Measurements from ENCODE around the gene PLP1.
A peak's percentile ranks its signal among the peaks of the same experiment; 100 is the strongest.

The PLP1 gene

GRCh38 chrX:103792916-103793544, 16.4 kb downstream of the PLP1 start:
- Histone ChIP-seq H3K27me3 (replicated peaks) (no peaks in the 10 kb centered on the region), H3K27ac (peak overlapping the region; percentile 18), H3K4me3 (ENCODE audit: low read depth, low read length) (peak overlapping the region; percentile 10), H3K36me3 (replicated peaks) (no peaks in the 10 kb centered on the region)
- peak; percentile 42 for DNase-seq
- TF ChIP-seq CTCF (IDR thresholded peaks at IDR 0.05; ENCODE audit: low read depth, low read length, missing control alignments), result no peak
- in situ Hi-C loops (cut with HindIII; ENCODE audit: low pct_ligation_motif_present, low sequenced_read_pairs), result no loop called here

DNA sequence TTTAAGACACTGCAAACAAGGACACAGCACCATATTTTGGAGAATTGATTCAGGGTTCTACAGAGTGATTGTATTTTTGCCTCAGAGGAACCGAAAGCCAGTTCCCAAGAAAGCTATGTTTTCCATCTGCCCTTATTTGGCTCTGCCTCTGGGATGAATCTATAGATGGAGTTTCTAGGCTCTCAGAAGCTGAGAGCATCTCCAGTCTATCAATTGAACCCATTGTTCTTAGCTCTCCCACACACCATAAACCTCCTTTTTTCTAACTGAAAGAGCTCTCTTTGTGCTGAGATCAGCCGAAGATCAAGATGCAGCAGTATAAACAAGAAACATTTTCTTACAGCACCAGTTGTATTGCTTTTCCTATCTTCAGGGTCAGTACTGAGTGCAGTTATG, 16.9 kb downstream of the PLP1 start:
- DNase-seq, result no peak
- in situ Hi-C loops (cut with HindIII; ENCODE audit: low pct_ligation_motif_present, low sequenced_read_pairs), result no loop called here
- peak overlapping the region; percentile 18 for H3K27ac ChIP-seq
- no peak for TF ChIP-seq CTCF (IDR thresholded peaks at IDR 0.05; ENCODE audit: low read depth, low read length, missing control alignments)
- peak overlapping the region; percentile 10 for H3K4me3 ChIP-seq (ENCODE audit: low read depth, low read length)
- no peaks in the 10 kb centered on the region for H3K36me3 ChIP-seq (replicated peaks)
- no peaks in the 10 kb centered on the region for H3K27me3 ChIP-seq (replicated peaks)

GRCh38 chrX:103794119-103794518, 17.5 kb downstream of the PLP1 start:
- DNase-seq, result peak; percentile 11
- no peaks in the 10 kb centered on the region for H3K27me3 ChIP-seq (replicated peaks)
- no peak overlapping the region for H3K4me3 ChIP-seq (ENCODE audit: low read depth, low read length)
- no peaks in the 10 kb centered on the region for H3K36me3 ChIP-seq (replicated peaks)
- in situ Hi-C loops (cut with HindIII; ENCODE audit: low pct_ligation_motif_present, low sequenced_read_pairs), result no loop called here
- TF ChIP-seq CTCF (IDR thresholded peaks at IDR 0.05; ENCODE audit: low read depth, low read length, missing control alignments), result no peak
- peak overlapping the region; percentile 18 for H3K27ac ChIP-seq

GRCh38 chrX:103797691-103798090, 21.1 kb downstream of the PLP1 start:
- Histone ChIP-seq H3K4me3 (ENCODE audit: low read depth, low read length) (no peak overlapping the region), H3K36me3 (replicated peaks) (no peaks in the 10 kb centered on the region)

GRCh38 chrX:103800318-103800717, 23.7 kb downstream of the PLP1 start:
- in situ Hi-C loops (cut with HindIII; ENCODE audit: low pct_ligation_motif_present, low sequenced_read_pairs), result no loop called here
- Histone ChIP-seq H3K27ac (no peak overlapping the region), H3K27me3 (replicated peaks) (no peaks in the 10 kb centered on the region), H3K4me3 (ENCODE audit: low read depth, low read length) (no peak overlapping the region), H3K36me3 (replicated peaks) (no peaks in the 10 kb centered on the region)
- no peak for DNase-seq
- TF ChIP-seq CTCF (IDR thresholded peaks at IDR 0.05; ENCODE audit: low read depth, low read length, missing control alignments), result no peak

More at GRCh38 chrX:103797691-103798090, 21.1 kb downstream of the PLP1 start:
- in situ Hi-C loops (cut with HindIII; ENCODE audit: low pct_ligation_motif_present, low sequenced_read_pairs), result no loop called here
- H3K27me3 ChIP-seq (replicated peaks), result no peaks in the 10 kb centered on the region
- no peak for DNase-seq
- no peak for TF ChIP-seq CTCF (IDR thresholded peaks at IDR 0.05; ENCODE audit: low read depth, low read length, missing control alignments)
- H3K27ac ChIP-seq, result no peak overlapping the region

GRCh38 chrX:103805860-103806259, 29.2 kb downstream of the PLP1 start:
- no peak for TF ChIP-seq CTCF (IDR thresholded peaks at IDR 0.05; ENCODE audit: low read depth, low read length, missing control alignments)
- no peaks in the 10 kb centered on the region for H3K36me3 ChIP-seq (replicated peaks)
- H3K27ac ChIP-seq, result no peak overlapping the region
- DNase-seq, result no peak
- in situ Hi-C loops (cut with HindIII; ENCODE audit: low pct_ligation_motif_present, low sequenced_read_pairs), result no loop called here
- H3K4me3 ChIP-seq (ENCODE audit: low read depth, low read length), result no peak overlapping the region
- no peaks in the 10 kb centered on the region for H3K27me3 ChIP-seq (replicated peaks)

All from brain microvascular endothelial cell (primary cell).